HG02763 (cell line): ENCODE results near the gene ITGB3BP.
"Not testable (repeated sequence)": the region's sequence is repeated elsewhere in the genome, so short reads cannot be mapped to it uniquely, and the experiment has no call there.

ENCODE experiments used
- ATAC-seq: cut with Tn5 transposase; IDR thresholded peaks from one replicate; pipeline ENCODE4 v1.9.1; 2021; ENCODE audit warnings: mild to moderate bottlenecking, moderate library complexity; ENCODE audit not compliant: unreplicated experiment

The ITGB3BP gene

GRCh38 chr1:63509718-63510117 is 13.3 kb downstream of the ITGB3BP start:
- ATAC-seq, result no peak

DNA sequence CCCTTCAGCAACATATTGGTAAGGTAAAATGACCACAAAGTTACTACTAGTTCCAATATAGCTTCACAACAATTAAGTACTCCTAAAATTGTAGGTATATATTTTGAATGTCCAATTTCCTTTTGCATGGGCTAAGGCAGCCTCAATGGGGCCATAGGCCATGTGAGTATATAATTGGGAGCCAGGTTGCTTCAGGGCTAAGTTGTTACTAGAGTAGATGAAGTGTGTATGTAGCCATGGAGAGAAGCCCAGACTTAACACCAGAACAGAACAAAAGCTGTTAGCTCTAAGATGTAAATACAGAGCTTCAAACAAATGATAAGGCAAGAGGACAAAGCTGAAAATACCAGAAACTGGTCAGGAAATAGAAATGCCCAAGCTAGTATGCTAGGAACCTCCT is 16.2 kb downstream of the ITGB3BP start:
- no peak for ATAC-seq

GRCh38 chr1:63501256-63501655 is 21.8 kb downstream of the ITGB3BP start:
- ATAC-seq, result no peak

GRCh38 chr1:63498106-63498505 is 24.9 kb downstream of the ITGB3BP start:
- no peak for ATAC-seq

DNA sequence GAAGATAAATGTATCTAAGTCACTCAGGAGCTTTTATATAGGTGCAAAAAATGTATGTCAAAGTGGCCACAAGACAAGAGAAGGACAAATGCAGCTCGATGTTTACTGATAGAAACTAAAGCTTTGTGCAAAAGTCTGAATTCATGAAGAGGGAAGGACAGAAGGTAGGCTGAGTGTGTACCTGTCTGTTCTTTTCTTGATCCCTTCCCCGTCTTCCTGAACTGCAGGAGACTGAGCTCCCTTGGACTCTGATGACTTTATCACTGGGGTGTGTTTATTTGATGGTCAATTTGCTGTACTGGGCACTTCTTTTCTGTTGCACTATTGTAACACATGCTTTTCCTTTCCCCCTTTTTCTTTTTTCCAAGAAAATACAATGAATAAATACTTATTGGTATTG is 25.4 kb downstream of the ITGB3BP start:
- no peak for ATAC-seq

GRCh38 chr1:63487336-63488065 is 35.5 kb downstream of the ITGB3BP start:
- no peak for ATAC-seq

DNA sequence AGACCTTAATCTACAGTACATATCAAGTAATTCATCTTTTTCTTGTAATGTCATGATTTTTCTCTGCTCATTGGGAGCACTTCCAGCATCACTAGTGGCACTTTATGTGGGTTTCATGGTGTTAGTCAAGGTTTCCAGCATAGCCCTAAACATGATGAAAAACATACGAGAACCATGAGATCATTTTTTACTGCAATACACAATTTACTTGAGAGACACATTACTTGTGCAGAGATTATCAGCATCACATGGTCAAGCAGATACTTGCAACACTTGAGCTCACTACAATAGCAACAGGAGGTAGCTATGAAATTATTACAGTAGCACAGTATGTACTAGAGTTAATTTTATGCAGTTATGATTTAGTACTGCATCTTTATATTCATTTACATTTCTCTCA is 36.4 kb downstream of the ITGB3BP start:
- no peak for ATAC-seq

GRCh38 chr1:63480057-63480456 is 43.0 kb downstream of the ITGB3BP start:
- no peak for ATAC-seq

DNA sequence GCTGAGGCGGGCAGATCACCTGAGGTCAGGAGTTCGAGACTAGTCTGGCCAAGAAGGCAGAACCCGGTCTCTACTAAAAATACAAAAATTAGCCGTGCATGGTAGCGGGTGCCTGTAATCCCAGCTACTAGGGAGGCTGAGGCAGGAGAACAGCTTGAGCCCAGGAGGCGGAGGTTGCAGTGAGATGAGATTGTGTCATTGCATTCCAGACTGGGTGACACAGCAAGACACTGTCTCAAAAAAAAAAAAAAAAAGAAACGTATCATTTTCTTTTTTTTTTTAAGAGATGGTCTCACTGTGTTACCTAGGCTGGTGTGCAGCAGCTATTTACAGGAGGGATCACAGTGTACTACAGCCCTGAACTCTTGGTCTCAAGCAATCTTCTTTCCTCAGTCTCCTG is 47.3 kb downstream of the ITGB3BP start:
- ATAC-seq, result no peak

- ATAC-seq, result not testable (repeated sequence)
Measured at GRCh38 chr1:63468683-63469082, 54.3 kb downstream of the ITGB3BP start.

DNA sequence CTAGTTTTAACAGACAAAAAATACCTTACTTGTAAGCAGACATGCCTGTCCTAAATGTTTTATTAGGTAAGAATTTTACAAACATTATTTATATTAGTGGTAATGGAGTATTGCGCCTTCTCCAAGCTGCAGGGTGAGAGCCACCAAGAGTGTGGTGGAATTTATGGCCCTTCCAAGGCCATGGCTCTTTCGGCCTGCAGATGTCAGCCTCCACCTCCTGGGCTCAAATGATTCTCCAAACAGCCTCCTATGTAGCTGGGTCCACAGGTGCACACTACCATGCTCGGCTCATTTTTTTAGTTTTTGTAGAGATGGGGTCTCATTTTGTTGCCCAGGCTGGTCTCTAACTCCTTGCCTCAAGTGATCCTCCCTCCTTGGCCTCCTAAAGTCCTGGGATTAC is 56.3 kb downstream of the ITGB3BP start:
- ATAC-seq, result no peak

GRCh38 chr1:63466181-63466580 is 56.8 kb downstream of the ITGB3BP start:
- ATAC-seq, result no peak

DNA sequence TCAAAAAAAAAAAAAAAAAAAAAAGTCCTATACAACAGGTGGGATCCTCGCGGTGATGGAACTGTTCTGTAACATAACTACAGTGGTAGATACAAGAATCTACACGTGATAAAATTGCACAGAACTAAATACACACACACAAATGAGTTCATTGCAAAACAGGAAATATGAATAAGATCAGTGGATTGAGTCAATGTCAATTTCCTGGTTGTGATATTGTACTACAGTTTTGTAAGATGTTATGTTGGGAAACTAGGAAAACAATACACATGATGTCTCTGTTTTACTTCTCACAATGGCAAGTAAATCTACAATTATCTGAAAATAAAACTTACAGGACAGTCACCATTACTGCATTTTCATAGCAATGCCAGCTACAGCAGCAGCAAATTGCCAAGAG is 59.8 kb downstream of the ITGB3BP start:
- ATAC-seq, result no peak

GRCh38 chr1:63461661-63462230 is 61.3 kb downstream of the ITGB3BP start:
- ATAC-seq, result no peak

DNA sequence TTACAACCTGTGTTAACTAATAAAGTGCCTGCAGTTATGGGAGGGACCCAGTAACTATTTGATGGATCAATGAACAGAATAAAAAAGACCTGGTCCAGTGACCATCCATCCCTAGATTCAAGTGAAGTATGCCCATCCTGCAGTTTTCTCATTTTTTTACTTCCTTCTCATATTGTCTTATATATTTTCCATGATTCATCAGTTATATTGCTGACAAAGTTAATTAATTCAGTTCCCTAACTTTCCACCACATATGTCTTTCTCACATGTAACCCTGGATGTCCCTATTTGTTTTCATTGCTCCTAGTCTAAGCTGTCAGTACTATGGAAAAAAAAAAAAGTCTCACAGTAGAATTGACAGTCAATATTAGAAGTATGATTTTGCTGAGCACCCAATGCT is 64.3 kb downstream of the ITGB3BP start:
- no peak for ATAC-seq

DNA sequence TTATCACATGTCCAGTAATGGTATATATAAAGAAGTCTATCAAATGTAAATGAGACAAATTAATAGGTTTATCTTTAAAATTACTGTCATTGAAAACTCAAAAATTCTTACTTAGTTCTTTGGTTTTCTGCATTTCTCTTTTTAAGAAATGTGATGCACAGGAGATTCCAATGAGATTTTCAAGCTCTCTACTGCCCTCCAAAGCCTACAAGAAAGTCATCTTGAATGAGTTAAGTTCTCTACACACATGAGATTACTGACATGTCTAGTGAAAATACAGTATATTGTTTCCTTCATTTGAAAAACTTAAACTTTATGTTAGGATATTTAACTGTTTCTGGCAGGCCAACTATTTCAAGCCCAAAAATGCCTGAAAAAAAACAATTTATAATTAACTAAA is 68.8 kb downstream of the ITGB3BP start:
- no peak for ATAC-seq

DNA sequence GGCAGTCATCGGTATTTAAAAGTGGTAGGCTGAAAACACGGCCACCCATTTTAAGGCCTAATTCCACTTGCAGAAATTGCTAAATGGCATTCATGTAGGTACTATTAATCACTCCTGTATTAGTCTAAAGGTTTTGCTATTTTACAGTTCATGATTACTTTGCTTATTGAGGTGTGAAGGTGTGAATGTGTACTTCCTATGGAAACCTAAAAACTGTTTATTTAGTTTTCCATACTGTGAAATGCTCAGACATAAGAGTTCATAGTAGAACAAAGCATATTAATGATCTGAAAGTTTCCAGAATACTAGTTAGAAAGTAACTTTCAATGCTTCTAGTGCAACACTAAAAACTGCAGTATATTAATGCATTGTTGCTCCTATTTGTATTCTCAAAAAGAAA is 69.8 kb downstream of the ITGB3BP start:
- no peak for ATAC-seq

DNA sequence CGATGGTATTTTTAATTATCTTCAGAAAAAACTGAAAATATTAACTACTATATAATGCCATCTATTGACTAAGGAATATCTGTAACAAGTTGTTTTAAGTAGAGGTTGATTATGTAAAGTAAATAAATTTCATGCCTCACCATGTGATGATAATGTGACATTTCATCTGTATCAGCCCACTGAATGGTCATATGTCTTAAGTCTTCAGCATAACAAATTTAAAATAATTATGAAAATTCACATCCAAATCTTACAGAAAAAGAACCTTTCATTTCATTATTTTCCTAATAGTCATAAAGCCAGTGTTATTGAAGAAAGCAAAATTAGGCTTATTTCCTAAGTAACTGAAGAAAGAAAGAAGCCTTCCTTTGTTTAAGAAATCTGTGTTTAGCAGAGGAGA is 72.6 kb downstream of the ITGB3BP start:
- ATAC-seq, result no peak

DNA sequence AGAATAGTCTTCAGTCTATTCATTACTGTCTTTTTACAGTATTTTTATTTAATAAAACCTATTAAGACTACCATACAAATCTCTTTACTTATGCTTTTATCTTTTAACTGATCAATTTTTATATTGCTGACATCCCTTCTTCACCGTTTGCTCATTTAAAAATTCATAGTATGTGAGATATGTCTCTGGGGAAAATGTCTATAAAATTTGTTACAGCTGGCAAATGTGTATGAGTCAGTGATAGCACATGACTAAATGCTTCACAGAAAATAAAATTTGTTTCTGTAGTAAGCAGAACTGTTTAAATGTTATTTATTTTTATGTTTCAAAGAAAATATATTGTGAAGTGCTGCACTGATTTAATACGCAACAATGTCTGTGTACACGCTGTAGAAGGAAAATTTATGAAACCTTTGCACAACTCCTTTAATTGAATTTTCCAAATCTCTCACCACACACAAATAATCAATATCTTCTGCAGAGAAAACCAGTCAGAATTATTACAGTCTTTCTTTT is 74.2 kb downstream of the ITGB3BP start:
- no peak for ATAC-seq

DNA sequence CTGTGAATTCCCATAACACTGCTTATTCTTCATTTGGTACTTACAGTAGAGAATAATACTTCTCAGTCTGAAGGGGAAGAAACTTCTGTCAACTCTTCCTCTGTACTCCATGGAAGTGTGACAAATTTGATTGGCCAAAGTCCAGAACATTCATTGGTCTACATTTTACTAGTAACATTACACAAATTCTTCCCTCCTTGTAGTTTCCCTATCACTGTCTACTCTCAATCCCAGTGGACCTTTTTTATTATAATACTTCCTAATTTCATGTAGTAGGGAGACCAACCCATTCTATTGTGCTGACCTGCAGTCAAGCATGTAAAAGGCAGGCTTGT is 80.9 kb downstream of the ITGB3BP start:
- ATAC-seq, result no peak

- no peak for ATAC-seq
Measured at GRCh38 chr1:63435161-63435560, 87.9 kb downstream of the ITGB3BP start.

DNA sequence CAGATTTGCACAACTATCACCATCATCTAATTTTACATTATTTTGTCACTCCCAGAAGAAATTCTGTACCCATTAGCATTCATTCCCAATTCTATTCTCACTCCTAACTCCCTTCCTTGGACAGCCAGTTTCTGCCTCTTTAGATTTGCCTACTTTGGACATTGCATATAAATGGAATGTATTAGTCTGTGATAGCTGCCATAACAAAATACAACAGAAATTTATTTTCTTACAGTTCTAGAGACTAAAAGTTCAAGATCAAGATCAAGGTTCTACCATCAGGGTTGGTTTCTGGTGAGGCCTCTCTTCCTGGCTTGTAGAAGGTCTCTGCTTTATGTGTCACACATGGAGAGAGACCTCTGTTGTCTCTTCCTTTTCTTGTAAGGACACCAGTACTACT is 93.7 kb downstream of the ITGB3BP start:
- no peak for ATAC-seq

- ATAC-seq, result no peak
Measured at GRCh38 chr1:63428815-63429214, 94.2 kb downstream of the ITGB3BP start.
